ENCODE measurements around the gene LEP. TPM values are rescaled to one million over a fixed set of nuclear protein-coding genes. Genes with fewer than 3 reads are reported as not detected.

Gene LEP
- total and polyA plus RNA-seq, 4 donors = 0.37 to 1.3 TPM; not detected in 2

DNA sequence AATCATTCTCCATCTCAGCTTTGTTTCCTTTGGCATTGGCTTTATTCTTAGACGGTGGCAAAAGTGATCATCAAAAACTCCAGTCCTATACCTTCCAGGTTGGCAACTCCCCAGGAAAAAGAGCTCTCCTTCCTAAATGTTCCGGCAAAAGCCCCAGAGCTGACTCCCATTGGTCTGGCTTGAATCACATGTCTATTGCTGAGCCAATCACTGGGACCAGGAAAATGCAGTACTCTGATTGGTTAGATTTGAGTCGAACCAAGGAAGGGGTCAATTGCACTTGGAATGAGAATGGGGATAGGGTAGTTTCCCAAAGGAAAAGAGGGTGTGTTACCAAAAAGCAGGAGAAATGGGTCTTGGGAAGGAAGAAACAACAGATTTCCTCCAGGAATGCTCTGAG lies 22.3 kb downstream of the LEP start:
- DNase-seq = no peak
- Histone ChIP-seq H3K4me3 (no peak overlapping the region), H3K27ac (ENCODE audit: low read depth in 1 of 2, low read length in 1 of 2) (no peak overlapping the region), H3K9ac (ENCODE audit: insufficient read depth in 1 of 2, low read length in 2 of 2) (no peak overlapping the region), H3K9me3 (ENCODE audit: control insufficient read depth in 4 of 4, insufficient read depth in 3 of 4, low read length in 3 of 4) (peaks cover 0 to 3% (median 0%) of the 10 kb centered on the region in 4 donors), H3K4me1 (ENCODE audit: control insufficient read depth in 5 of 5, insufficient read depth in 5 of 5, low read length in 5 of 5) (peaks cover 0 to 20% (median 10%) of the 10 kb centered on the region in 5 donors), H3K27me3 (ENCODE audit: control insufficient read depth in 3 of 3, insufficient read depth in 3 of 3, low read length in 2 of 3) (no peaks in the 10 kb centered on the region), H3K36me3 (ENCODE audit: control insufficient read depth in 4 of 4, insufficient read depth in 4 of 4, low read length in 4 of 4) (no peaks in the 10 kb centered on the region)
- WGBS, 2 donors = 85 to 94% methylated on average over 3 of the region's 3 CpGs
- TF ChIP-seq, protein P1, sequence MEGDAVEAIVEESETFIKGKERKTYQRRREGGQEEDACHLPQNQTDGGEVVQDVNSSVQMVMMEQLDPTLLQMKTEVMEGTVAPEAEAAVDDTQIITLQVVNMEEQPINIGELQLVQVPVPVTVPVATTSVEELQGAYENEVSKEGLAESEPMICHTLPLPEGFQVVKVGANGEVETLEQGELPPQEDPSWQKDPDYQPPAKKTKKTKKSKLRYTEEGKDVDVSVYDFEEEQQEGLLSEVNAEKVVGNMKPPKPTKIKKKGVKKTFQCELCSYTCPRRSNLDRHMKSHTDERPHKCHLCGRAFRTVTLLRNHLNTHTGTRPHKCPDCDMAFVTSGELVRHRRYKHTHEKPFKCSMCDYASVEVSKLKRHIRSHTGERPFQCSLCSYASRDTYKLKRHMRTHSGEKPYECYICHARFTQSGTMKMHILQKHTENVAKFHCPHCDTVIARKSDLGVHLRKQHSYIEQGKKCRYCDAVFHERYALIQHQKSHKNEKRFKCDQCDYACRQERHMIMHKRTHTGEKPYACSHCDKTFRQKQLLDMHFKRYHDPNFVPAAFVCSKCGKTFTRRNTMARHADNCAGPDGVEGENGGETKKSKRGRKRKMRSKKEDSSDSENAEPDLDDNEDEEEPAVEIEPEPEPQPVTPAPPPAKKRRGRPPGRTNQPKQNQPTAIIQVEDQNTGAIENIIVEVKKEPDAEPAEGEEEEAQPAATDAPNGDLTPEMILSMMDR (IDR thresholded peaks at IDR 0.05; ENCODE audit: control extremely low read depth, extremely low read depth) = no peak
- no peak for ATAC-seq (ENCODE audit: insufficient read depth, low FRiP score)

DNA sequence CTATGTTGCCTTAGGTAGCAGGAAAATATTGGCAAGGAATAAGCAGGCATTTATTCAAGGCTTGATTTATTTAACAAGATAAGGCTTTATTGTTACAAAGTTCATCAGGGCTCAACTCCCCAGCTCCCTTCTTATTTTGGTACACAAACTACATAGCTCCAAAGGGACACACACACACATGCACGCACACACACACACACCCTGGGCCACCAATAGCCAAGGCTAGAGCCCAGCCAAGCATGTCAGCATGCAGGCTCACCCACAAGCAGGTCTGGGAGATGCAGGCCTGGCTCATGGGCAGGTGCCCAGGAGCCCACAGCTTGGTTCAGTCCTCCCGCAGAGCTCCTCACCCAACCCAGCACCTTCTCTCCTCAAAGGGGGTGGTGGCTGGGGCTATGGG lies 23.4 kb downstream of the LEP start:
- peaks cover 0 to 2% (median under 1%) of the 10 kb centered on the region in 3 donors for H3K27me3 ChIP-seq (ENCODE audit: control insufficient read depth in 3 of 3, insufficient read depth in 3 of 3, low read length in 2 of 3)
- peak overlapping the region in 1 of 2 donors; percentile 1 for H3K9ac ChIP-seq (ENCODE audit: insufficient read depth in 1 of 2, low read length in 2 of 2)
- H3K9me3 ChIP-seq (ENCODE audit: control insufficient read depth in 4 of 4, insufficient read depth in 3 of 4, low read length in 3 of 4) = peaks cover 0 to 3% (median 0%) of the 10 kb centered on the region in 4 donors
- peaks cover 0 to 14% (median 5%) of the 10 kb centered on the region in 5 donors for H3K4me1 ChIP-seq (ENCODE audit: control insufficient read depth in 5 of 5, insufficient read depth in 5 of 5, low read length in 5 of 5)
- no peak overlapping the region for H3K4me3 ChIP-seq
- TF ChIP-seq, protein P1 (IDR thresholded peaks at IDR 0.05; ENCODE audit: control extremely low read depth, extremely low read depth) = no peak
- DNase-seq (no peak), ATAC-seq (ENCODE audit: insufficient read depth, low FRiP score) (no peak)
- 80 to 95% methylated on average over 2 of the region's 2 CpGs for WGBS, 2 donors
- H3K27ac ChIP-seq (ENCODE audit: low read depth in 1 of 2, low read length in 1 of 2) = no peak overlapping the region
- no peaks in the 10 kb centered on the region for H3K36me3 ChIP-seq (ENCODE audit: control insufficient read depth in 4 of 4, insufficient read depth in 4 of 4, low read length in 4 of 4)

DNA sequence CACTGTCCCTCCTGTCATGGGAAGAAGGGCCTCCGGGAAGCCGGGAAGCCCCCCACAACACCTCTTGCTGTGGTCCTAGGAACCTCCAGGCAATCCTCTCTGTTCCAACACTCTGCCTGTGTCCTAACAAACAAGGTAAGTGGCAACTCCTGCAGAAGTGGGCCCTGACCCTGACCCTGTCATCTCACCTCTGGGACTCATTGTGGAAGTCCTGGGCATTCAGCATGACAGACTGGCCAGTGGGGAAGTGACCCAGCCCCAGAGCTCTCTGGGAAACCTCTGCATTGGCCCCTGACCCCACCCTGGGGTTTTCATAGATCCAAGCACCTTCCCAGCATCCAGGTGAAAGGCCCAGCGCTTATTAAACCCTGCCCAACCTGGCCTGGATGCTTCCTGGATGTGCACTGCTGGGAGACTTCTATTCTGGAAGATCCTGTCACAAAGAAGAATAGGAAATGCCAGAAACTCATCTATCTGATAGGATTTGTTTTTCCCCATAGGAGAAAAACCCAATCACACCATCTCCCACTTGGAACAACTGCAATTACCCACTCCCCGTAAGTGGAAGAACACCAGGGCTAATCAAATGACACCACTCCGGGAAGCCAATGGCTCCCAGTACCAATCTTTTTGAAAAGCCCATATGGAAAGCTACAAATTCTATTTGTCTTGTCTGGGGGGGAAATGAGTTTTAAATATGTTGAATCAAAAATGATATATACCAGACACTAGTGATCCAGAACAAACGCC lies 24.3 kb downstream of the LEP start:
- TF ChIP-seq, protein P1 (IDR thresholded peaks at IDR 0.05; ENCODE audit: control extremely low read depth, extremely low read depth) = no peak
- Histone ChIP-seq H3K4me3 (no peak overlapping the region), H3K36me3 (ENCODE audit: control insufficient read depth in 4 of 4, insufficient read depth in 4 of 4, low read length in 4 of 4) (no peaks in the 10 kb centered on the region), H3K27ac (ENCODE audit: low read depth in 1 of 2, low read length in 1 of 2) (no peak overlapping the region), H3K27me3 (ENCODE audit: control insufficient read depth in 3 of 3, insufficient read depth in 3 of 3, low read length in 2 of 3) (peaks cover 0 to 8% (median 4%) of the 10 kb centered on the region in 3 donors), H3K4me1 (ENCODE audit: control insufficient read depth in 5 of 5, insufficient read depth in 5 of 5, low read length in 5 of 5) (peaks cover 0 to 13% (median 3%) of the 10 kb centered on the region in 5 donors), H3K9me3 (ENCODE audit: control insufficient read depth in 4 of 4, insufficient read depth in 3 of 4, low read length in 3 of 4) (peaks cover 0 to 3% (median 0%) of the 10 kb centered on the region in 4 donors), H3K9ac (ENCODE audit: insufficient read depth in 1 of 2, low read length in 2 of 2) (peak overlapping the region in 1 of 2 donors; percentile 1)
- DNase-seq = no peak
- ATAC-seq (ENCODE audit: insufficient read depth, low FRiP score) = no peak
- WGBS, 2 donors = 95% methylated on average over 6 of the region's 6 CpGs
